Central memory CD8-positive, alpha-beta T cell (primary cell): ENCODE measurements around the gene TRIM54.
"Not testable (repeated sequence)": the region's sequence is repeated elsewhere in the genome, so short reads cannot be mapped to it uniquely, and the experiment has no call there.

Experiments used
- ATAC-seq: fragments of 150-1000 bp; cut with Tn5 transposase; replicated peaks from 2 replicates; pipeline ENCODE4 v1.10.0; 2022; ENCODE audit warnings: mild to moderate bottlenecking, moderate FRiP score, moderate number of reproducible peaks; ENCODE audit not compliant: poor library complexity, severe bottlenecking; ENCODE audit errors: extremely low read depth
- DNase-seq, 2 donors: peaks; one replicate each; pipeline ENCODE4 v3.0.0; 2021; ENCODE audit warnings: low spot score in 2 of 2
- H3K27ac Mint-ChIP-seq: one replicate; pipeline ENCODE4 v1.8.0; 2022; ENCODE audit warnings: low read depth, mild to moderate bottlenecking, moderate library complexity, mixed read lengths
- H3K27me3 Mint-ChIP-seq: one replicate; pipeline ENCODE4 v1.8.0; 2022; ENCODE audit warnings: mixed read lengths
- H3K36me3 Mint-ChIP-seq: one replicate; pipeline ENCODE4 v1.8.0; 2022; ENCODE audit warnings: mild to moderate bottlenecking, moderate library complexity, mixed read lengths; ENCODE audit not compliant: insufficient read depth
- H3K4me1 Mint-ChIP-seq: one replicate; pipeline ENCODE4 v1.8.0; 2022; ENCODE audit warnings: mixed read lengths
- H3K4me3 Mint-ChIP-seq: one replicate; pipeline ENCODE4 v1.8.0; 2022; ENCODE audit warnings: mild to moderate bottlenecking, moderate library complexity, mixed read lengths
- H3K9me3 Mint-ChIP-seq: one replicate; pipeline ENCODE4 v1.8.0; 2022; ENCODE audit warnings: mixed read lengths

The TRIM54 gene

GRCh38 chr2:27262379-27263286, 19.6 kb upstream of the TRIM54 start, which contains the start of gene SLC30A3:
Gene SLC30A3, minus strand, starts transcription at chr2:27263047. Its CDS starts 141 bp downstream, at chr2:27262906.
- DNase-seq (no peak), ATAC-seq (no peak)
- H3K27me3 Mint-ChIP-seq = peaks cover 64% of the 10 kb centered on the region
- no peaks in the 10 kb centered on the region for H3K36me3 Mint-ChIP-seq
- H3K4me3 Mint-ChIP-seq = peak within 1 kb of the TSS; percentile 85
- H3K27ac Mint-ChIP-seq = peak within 1 kb of the TSS; percentile 16
- peaks cover 26% of the 10 kb centered on the region for H3K4me1 Mint-ChIP-seq
- H3K9me3 Mint-ChIP-seq = no peaks in the 10 kb centered on the region

GRCh38 chr2:27263287-27264252, 18.7 kb upstream of the TRIM54 start:
- no peak for ATAC-seq
- Mint-ChIP-seq H3K36me3 (no peaks in the 10 kb centered on the region), H3K4me3 (peak overlapping the region; percentile 85), H3K4me1 (peaks cover 26% of the 10 kb centered on the region), H3K27ac (peak overlapping the region; percentile 16), H3K9me3 (no peaks in the 10 kb centered on the region), H3K27me3 (peaks cover 54% of the 10 kb centered on the region)
- no peak for DNase-seq

- H3K4me3 Mint-ChIP-seq = peak overlapping the region; percentile 85
- no peaks in the 10 kb centered on the region for H3K36me3 Mint-ChIP-seq
- ATAC-seq = peak; percentile 39
- no peak overlapping the region for H3K27ac Mint-ChIP-seq
- peaks cover 26% of the 10 kb centered on the region for H3K4me1 Mint-ChIP-seq
- no peak for DNase-seq
- no peaks in the 10 kb centered on the region for H3K9me3 Mint-ChIP-seq
- H3K27me3 Mint-ChIP-seq = peaks cover 47% of the 10 kb centered on the region
Measured at GRCh38 chr2:27264253-27264752, 17.9 kb upstream of the TRIM54 start.

GRCh38 chr2:27264753-27265535, 17.3 kb upstream of the TRIM54 start:
- no peaks in the 10 kb centered on the region for H3K9me3 Mint-ChIP-seq
- H3K27ac Mint-ChIP-seq = no peak overlapping the region
- no peaks in the 10 kb centered on the region for H3K36me3 Mint-ChIP-seq
- peaks cover 41% of the 10 kb centered on the region for H3K27me3 Mint-ChIP-seq
- DNase-seq (peak; percentile 33 to 41), ATAC-seq (peak; percentile 72)
- peaks cover 26% of the 10 kb centered on the region for H3K4me1 Mint-ChIP-seq
- peak overlapping the region; percentile 85 for H3K4me3 Mint-ChIP-seq

GRCh38 chr2:27265536-27265870, 16.7 kb upstream of the TRIM54 start:
- Mint-ChIP-seq H3K4me1 (peaks cover 26% of the 10 kb centered on the region), H3K36me3 (no peaks in the 10 kb centered on the region), H3K27me3 (peaks cover 35% of the 10 kb centered on the region), H3K27ac (no peak overlapping the region), H3K4me3 (peak overlapping the region; percentile 10), H3K9me3 (no peaks in the 10 kb centered on the region)
- DNase-seq (no peak), ATAC-seq (no peak)

GRCh38 chr2:27268296-27268695, 13.9 kb upstream of the TRIM54 start:
- H3K27ac Mint-ChIP-seq, H3K9me3 Mint-ChIP-seq, H3K36me3 Mint-ChIP-seq, H3K4me3 Mint-ChIP-seq, DNase-seq, ATAC-seq: not testable (repeated sequence)
- peaks cover 11% of the 10 kb centered on the region for H3K4me1 Mint-ChIP-seq
- peaks cover 21% of the 10 kb centered on the region for H3K27me3 Mint-ChIP-seq

GRCh38 chr2:27270131-27270530, 12.1 kb upstream of the TRIM54 start:
- H3K4me3 Mint-ChIP-seq = no peak overlapping the region
- ATAC-seq = no peak
- no peaks in the 10 kb centered on the region for H3K9me3 Mint-ChIP-seq
- no peaks in the 10 kb centered on the region for H3K36me3 Mint-ChIP-seq
- H3K4me1 Mint-ChIP-seq = no peaks in the 10 kb centered on the region
- no peak for DNase-seq
- no peak overlapping the region for H3K27ac Mint-ChIP-seq
- peaks cover 25% of the 10 kb centered on the region for H3K27me3 Mint-ChIP-seq

GRCh38 chr2:27270670-27271069, 11.6 kb upstream of the TRIM54 start:
- ATAC-seq (no peak), DNase-seq (no peak)
- Mint-ChIP-seq H3K4me1 (no peaks in the 10 kb centered on the region), H3K4me3 (no peak overlapping the region), H3K36me3 (no peaks in the 10 kb centered on the region), H3K27ac (no peak overlapping the region), H3K27me3 (peaks cover 27% of the 10 kb centered on the region), H3K9me3 (no peaks in the 10 kb centered on the region)

- no peak overlapping the region for H3K27ac Mint-ChIP-seq
- no peak for ATAC-seq
Measured at GRCh38 chr2:27271631-27272340, 10.4 kb upstream of the TRIM54 start.

GRCh38 chr2:27272537-27273522, 9.4 kb upstream of the TRIM54 start:
- not testable (repeated sequence) for H3K4me1 Mint-ChIP-seq, H3K9me3 Mint-ChIP-seq, H3K27ac Mint-ChIP-seq, H3K36me3 Mint-ChIP-seq, DNase-seq, ATAC-seq, H3K4me3 Mint-ChIP-seq
- H3K27me3 Mint-ChIP-seq = peaks cover 45% of the 10 kb centered on the region

More at GRCh38 chr2:27271631-27272340, 10.4 kb upstream of the TRIM54 start:
- Mint-ChIP-seq H3K4me3 (no peak overlapping the region), H3K36me3 (no peaks in the 10 kb centered on the region), H3K27me3 (peaks cover 34% of the 10 kb centered on the region), H3K4me1 (no peaks in the 10 kb centered on the region), H3K9me3 (no peaks in the 10 kb centered on the region)
- no peak for DNase-seq
